Measurements from ENCODE around the gene GCSH. TPM values are rescaled to one million over a fixed set of nuclear protein-coding genes. Genes with fewer than 3 reads are reported as not detected.

The GCSH gene
- polyA plus RNA-seq, 3 donors: 0.77 to 2.0 (median 1.0) TPM

DNA sequence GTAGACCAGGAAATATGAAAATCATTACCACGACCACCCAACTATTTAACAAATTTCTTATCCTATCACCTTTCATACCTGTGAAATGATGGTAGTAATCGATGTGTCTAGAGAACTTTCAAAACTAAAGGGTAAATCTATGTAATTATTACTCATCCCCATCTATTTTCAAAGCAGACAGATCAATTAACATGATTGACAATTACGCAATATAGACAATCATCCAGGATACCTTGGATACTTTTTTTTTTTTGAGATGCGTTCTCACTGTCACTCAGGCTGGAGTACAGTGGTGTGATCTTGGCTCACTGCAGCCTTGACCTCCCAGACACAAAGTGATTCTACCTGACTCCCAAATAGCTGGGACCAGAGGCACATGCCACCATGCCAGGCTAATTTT is 15.2 kb downstream of the GCSH start:
- Mint-ChIP-seq H3K4me1 (peaks cover 3% of the 10 kb centered on the region), H3K27me3 (ENCODE audit: low read depth in 3 of 3) (no peaks in the 10 kb centered on the region), H3K36me3 (no peaks in the 10 kb centered on the region), H3K27ac (no peak overlapping the region), H3K9me3 (no peaks in the 10 kb centered on the region), H3K4me3 (no peak overlapping the region)
- H3K79me2 ChIP-seq (ENCODE audit: insufficient read depth, low read length): no peaks in the 10 kb centered on the region
- no CpG with 5 or more reads among the region's 4 CpGs for WGBS (ENCODE audit: insufficient coverage)
- H2AFZ ChIP-seq (ENCODE audit: insufficient read depth, low read depth, low read length, poor library complexity, severe bottlenecking): no peak overlapping the region
- H3K4me3 ChIP-seq (replicated peaks in 1 of 3; ENCODE audit: low read depth in 2 of 3, low read length in 3 of 3): no peak overlapping the region
- intact Hi-C loops (cut with micrococcal nuclease): no loop called here
- no peaks in the 10 kb centered on the region for H3K36me3 ChIP-seq (replicated peaks in 1 of 2; ENCODE audit: control insufficient read depth in 1 of 2, insufficient read depth in 2 of 2, low read length in 2 of 2)
- no peak for DNase-seq
- H3K27ac ChIP-seq (ENCODE audit: low read depth in 1 of 2, low read length in 2 of 2): no peak overlapping the region
- no peak overlapping the region for H3K9ac ChIP-seq (ENCODE audit: insufficient read depth, low read length, poor library complexity, severe bottlenecking)
- TF ChIP-seq, protein P1, sequence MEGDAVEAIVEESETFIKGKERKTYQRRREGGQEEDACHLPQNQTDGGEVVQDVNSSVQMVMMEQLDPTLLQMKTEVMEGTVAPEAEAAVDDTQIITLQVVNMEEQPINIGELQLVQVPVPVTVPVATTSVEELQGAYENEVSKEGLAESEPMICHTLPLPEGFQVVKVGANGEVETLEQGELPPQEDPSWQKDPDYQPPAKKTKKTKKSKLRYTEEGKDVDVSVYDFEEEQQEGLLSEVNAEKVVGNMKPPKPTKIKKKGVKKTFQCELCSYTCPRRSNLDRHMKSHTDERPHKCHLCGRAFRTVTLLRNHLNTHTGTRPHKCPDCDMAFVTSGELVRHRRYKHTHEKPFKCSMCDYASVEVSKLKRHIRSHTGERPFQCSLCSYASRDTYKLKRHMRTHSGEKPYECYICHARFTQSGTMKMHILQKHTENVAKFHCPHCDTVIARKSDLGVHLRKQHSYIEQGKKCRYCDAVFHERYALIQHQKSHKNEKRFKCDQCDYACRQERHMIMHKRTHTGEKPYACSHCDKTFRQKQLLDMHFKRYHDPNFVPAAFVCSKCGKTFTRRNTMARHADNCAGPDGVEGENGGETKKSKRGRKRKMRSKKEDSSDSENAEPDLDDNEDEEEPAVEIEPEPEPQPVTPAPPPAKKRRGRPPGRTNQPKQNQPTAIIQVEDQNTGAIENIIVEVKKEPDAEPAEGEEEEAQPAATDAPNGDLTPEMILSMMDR (IDR thresholded peaks at IDR 0.05): no peak
- H3K4me1 ChIP-seq (ENCODE audit: control insufficient read depth in 1 of 2, insufficient read depth in 2 of 2, low read length in 2 of 2): peaks cover 11 to 13% of the 10 kb centered on the region in 2 donors
- H4K20me1 ChIP-seq (ENCODE audit: insufficient read depth, low read length): no peaks in the 10 kb centered on the region
- no peak overlapping the region for H3K4me2 ChIP-seq (replicated peaks; ENCODE audit: extremely low read depth, low read length, poor library complexity, severe bottlenecking)
- H3K27me3 ChIP-seq (ENCODE audit: control insufficient read depth in 2 of 2, insufficient read depth in 2 of 2, low read length in 2 of 2): no peaks in the 10 kb centered on the region
- H3K9me3 ChIP-seq (replicated peaks in 1 of 2; ENCODE audit: control insufficient read depth in 1 of 2, insufficient read depth in 1 of 2, low read length in 2 of 2): no peaks in the 10 kb centered on the region

DNA sequence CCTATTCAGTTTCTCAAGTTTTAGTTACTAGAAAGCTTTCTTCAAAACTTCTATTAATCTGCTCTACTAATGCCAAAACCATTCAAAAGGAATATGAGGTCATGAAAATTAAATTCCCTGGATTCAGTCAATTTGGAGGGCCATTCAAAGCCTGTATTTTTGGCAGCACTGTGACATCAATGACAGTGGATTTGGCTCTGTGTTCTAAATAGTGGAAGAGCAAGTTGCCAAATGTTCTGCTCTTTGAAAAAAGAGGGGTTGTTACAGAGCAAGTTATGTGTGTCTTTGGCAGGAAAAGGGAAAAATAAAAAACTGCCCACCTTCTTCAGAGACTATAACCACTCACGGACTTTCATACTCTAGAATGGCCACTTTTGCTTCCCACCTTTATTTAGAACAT is 16.0 kb downstream of the GCSH start:
- Mint-ChIP-seq H3K36me3 (no peaks in the 10 kb centered on the region), H3K4me3 (no peak overlapping the region), H3K4me1 (peaks cover 3% of the 10 kb centered on the region), H3K27me3 (ENCODE audit: low read depth in 3 of 3) (no peaks in the 10 kb centered on the region), H3K9me3 (no peaks in the 10 kb centered on the region), H3K27ac (no peak overlapping the region)
- no peaks in the 10 kb centered on the region for H3K27me3 ChIP-seq (ENCODE audit: control insufficient read depth in 2 of 2, insufficient read depth in 2 of 2, low read length in 2 of 2)
- intact Hi-C loops (cut with micrococcal nuclease): no loop called here
- no peaks in the 10 kb centered on the region for H3K9me3 ChIP-seq (replicated peaks in 1 of 2; ENCODE audit: control insufficient read depth in 1 of 2, insufficient read depth in 1 of 2, low read length in 2 of 2)
- H3K9ac ChIP-seq (ENCODE audit: insufficient read depth, low read length, poor library complexity, severe bottlenecking): no peak overlapping the region
- no peak for DNase-seq
- no peaks in the 10 kb centered on the region for H3K79me2 ChIP-seq (ENCODE audit: insufficient read depth, low read length)
- no peak overlapping the region for H3K4me3 ChIP-seq (replicated peaks in 1 of 3; ENCODE audit: low read depth in 2 of 3, low read length in 3 of 3)
- no peaks in the 10 kb centered on the region for H3K36me3 ChIP-seq (replicated peaks in 1 of 2; ENCODE audit: control insufficient read depth in 1 of 2, insufficient read depth in 2 of 2, low read length in 2 of 2)
- WGBS (ENCODE audit: insufficient coverage): 86% methylated on average over 1 of the region's 1 CpG
- TF ChIP-seq, protein P1 (IDR thresholded peaks at IDR 0.05): no peak
- H3K4me1 ChIP-seq (ENCODE audit: control insufficient read depth in 1 of 2, insufficient read depth in 2 of 2, low read length in 2 of 2): peaks cover 12 to 13% of the 10 kb centered on the region in 2 donors
- H3K4me2 ChIP-seq (replicated peaks; ENCODE audit: extremely low read depth, low read length, poor library complexity, severe bottlenecking): no peak overlapping the region
- no peaks in the 10 kb centered on the region for H4K20me1 ChIP-seq (ENCODE audit: insufficient read depth, low read length)
- no peak overlapping the region for H2AFZ ChIP-seq (ENCODE audit: insufficient read depth, low read depth, low read length, poor library complexity, severe bottlenecking)
- no peak overlapping the region for H3K27ac ChIP-seq (ENCODE audit: low read depth in 1 of 2, low read length in 2 of 2)

All from CD14-positive monocyte (primary cell).